Mucosa of descending colon (tissue), 3 donors: Measurements from ENCODE around the gene GRK7. TPM values are rescaled to one million over a fixed set of nuclear protein-coding genes. Genes with fewer than 3 reads are reported as not detected.
A peak's percentile ranks its signal among the peaks of the same experiment; 100 is the strongest.

ENCODE experiments used
- ATAC-seq: fragments of 200-7000 bp; cut with Tn5 transposase; one replicate; pipeline ENCODE4 v1.9.1; 2020; ENCODE audit warnings: mild to moderate bottlenecking, moderate library complexity
- DNase-seq, 3 donors: peaks; one replicate each; pipeline ENCODE4 v3.0.0-alpha.2; 2020
- H3K36me3 ChIP-seq: fragments of 200-600 bp; one replicate; pipeline ENCODE4 v1.8.0; 2021; ENCODE audit warnings: low read depth, mild to moderate bottlenecking
- H3K4me1 ChIP-seq: fragments of 200-600 bp; one replicate; pipeline ENCODE4 v1.8.0; 2021; ENCODE audit warnings: low read depth, mild to moderate bottlenecking
- H3K4me3 ChIP-seq: fragments of 200-600 bp; one replicate; pipeline ENCODE4 v1.8.0; 2021; ENCODE audit warnings: mild to moderate bottlenecking
- H3K9me3 ChIP-seq: fragments of 200-600 bp; one replicate; pipeline ENCODE4 v1.8.0; 2021; ENCODE audit warnings: mild to moderate bottlenecking
- CTCF ChIP-seq: fragments of 200-600 bp; IDR thresholded peaks from one replicate; pipeline ENCODE4 v1.8.0; 2022; ENCODE audit warnings: antibody characterized with exemption, mild to moderate bottlenecking
- intact Hi-C, 2 donors: fragments of 100-400 bp; cut with DNase I in 1 of 2; cut with micrococcal nuclease in 1 of 2; formaldehyde crosslinking; loops; one replicate each; pipeline versions ENCODE4 v1.11.0 to v1.11.1; 2022; cut with DNase I, micrococcal nuclease
- total RNA-seq, 3 donors: library from RNA; stranded (reverse); fragmentation: NEBNext Ultra II Directional in 2 of 3; extraction: Animal tissue kit (Norgen Biotek cat#: 25700) in 2 of 3; gene quantifications; one replicate each; pipeline versions ENCODE4 v1.2.1 to v1.2.4, GENCODE V29; 2021 to 2023
- donor health status: DM: no; HTN: no; CAD: no; lungs with moderate emphysema.
- donor health status: DM: no; HTN: no; CAD: no.
- donor health status: DM: no; HTN: yes; CAD: no.

GRK7 gene
- total RNA-seq, 3 donors from 2014 or later, result not detected

GRCh38 chr3:141776376-141776775 lies 13.2 kb downstream of the GRK7 start:
- intact Hi-C loops, result no loop called here
- no peak for TF ChIP-seq CTCF
- H3K9me3 ChIP-seq, result no peaks in the 10 kb centered on the region
- no peak overlapping the region for H3K4me3 ChIP-seq
- no peak for DNase-seq
- no peak for ATAC-seq
- no peaks in the 10 kb centered on the region for H3K4me1 ChIP-seq
- no peaks in the 10 kb centered on the region for H3K36me3 ChIP-seq

GRCh38 chr3:141776885-141777284 lies 13.7 kb downstream of the GRK7 start:
- DNase-seq (no peak), ATAC-seq (no peak)
- H3K36me3 ChIP-seq, result no peaks in the 10 kb centered on the region
- no peaks in the 10 kb centered on the region for H3K4me1 ChIP-seq
- no peaks in the 10 kb centered on the region for H3K9me3 ChIP-seq
- H3K4me3 ChIP-seq, result no peak overlapping the region
- no peak for TF ChIP-seq CTCF
- intact Hi-C loops, result no loop called here

- DNase-seq (no peak), ATAC-seq (no peak)
- H3K9me3 ChIP-seq, result no peaks in the 10 kb centered on the region
- intact Hi-C loops, result no loop called here
- no peak overlapping the region for H3K4me3 ChIP-seq
- no peaks in the 10 kb centered on the region for H3K36me3 ChIP-seq
- TF ChIP-seq CTCF, result no peak
- no peaks in the 10 kb centered on the region for H3K4me1 ChIP-seq
Measured at GRCh38 chr3:141777957-141778813, 15.0 kb downstream of the GRK7 start.

- H3K4me1 ChIP-seq, result no peaks in the 10 kb centered on the region
- H3K36me3 ChIP-seq, result no peaks in the 10 kb centered on the region
- TF ChIP-seq CTCF, result no peak
- intact Hi-C loops, result no loop called here
- no peaks in the 10 kb centered on the region for H3K9me3 ChIP-seq
- ATAC-seq (no peak), DNase-seq (no peak)
- no peak overlapping the region for H3K4me3 ChIP-seq
Measured at GRCh38 chr3:141779667-141780066, 16.5 kb downstream of the GRK7 start.

- no peak for TF ChIP-seq CTCF
- H3K9me3 ChIP-seq, result no peaks in the 10 kb centered on the region
- no peak overlapping the region for H3K4me3 ChIP-seq
- ATAC-seq (peak; percentile 59), DNase-seq (peak in 1 of 3 donors; percentile 25)
- H3K4me1 ChIP-seq, result no peaks in the 10 kb centered on the region
- no peaks in the 10 kb centered on the region for H3K36me3 ChIP-seq
- intact Hi-C loops, result no loop called here
Measured at GRCh38 chr3:141782386-141782932, 19.3 kb downstream of the GRK7 start.
